SW480 (cell line): ENCODE data around the gene PSMB11.

Experiments
- DNase-seq: peaks from one replicate; pipeline ENCODE4 v3.0.0-alpha.2; 2016; ENCODE audit warnings: low spot score

PSMB11 gene

DNA sequence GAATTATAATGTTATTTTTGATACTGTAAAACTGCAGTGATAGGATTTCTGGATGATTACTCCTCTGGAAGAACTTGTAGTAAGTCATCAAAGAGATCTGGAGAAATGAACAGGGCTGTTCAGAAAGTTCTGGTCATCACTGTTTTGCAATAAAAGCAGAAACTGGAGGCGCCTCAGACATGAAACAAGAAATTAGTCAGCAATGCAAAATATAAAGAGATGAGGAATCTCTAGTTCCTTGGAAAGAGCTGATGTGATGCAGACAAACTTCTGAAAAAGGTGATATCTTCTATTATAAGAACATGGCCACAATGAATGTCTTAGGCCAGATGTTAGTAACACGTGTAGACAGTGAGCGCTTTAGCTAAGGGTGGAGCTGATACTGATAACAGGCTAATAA is 43.4 kb downstream of the PSMB11 start:
- no peak for DNase-seq

- DNase-seq = no peak
Observed at GRCh38 chr14:23086565-23086964, 44.6 kb downstream of the PSMB11 start.

DNA sequence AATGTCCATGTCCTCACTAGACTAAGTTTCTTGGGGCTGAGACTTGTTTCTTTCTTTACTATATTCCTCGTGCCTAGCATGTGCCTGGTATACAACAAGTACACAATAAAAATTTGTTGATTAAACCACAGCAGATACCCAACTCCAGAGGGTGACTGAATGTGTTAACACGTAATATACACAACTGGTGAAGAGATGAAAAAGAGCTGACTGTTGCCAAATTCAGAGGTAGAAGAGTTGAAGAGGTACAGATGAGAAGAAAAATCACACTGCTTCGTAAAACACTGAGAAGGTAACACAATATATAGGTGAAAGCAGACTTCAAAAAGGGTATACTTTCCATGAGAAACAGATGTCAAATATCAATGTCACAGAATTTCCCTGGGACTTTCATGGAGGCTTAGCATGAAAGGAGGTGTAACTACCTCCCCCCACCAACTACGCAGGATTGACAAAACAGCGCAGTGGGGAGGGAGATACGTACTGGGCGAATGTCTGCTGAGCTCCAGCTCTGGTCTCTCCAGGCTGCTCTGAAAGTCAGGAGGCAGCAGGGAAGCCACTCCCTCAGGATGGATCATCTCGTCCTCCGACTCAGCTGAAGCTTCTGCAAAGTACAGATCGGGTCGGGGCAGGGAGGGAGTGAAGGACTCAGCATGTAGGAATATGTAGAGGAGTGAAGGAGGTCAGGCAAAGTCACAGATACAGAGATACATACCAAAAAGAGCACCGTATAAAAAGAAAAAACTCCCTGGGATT is 47.7 kb downstream of the PSMB11 start:
- no peak for DNase-seq

- DNase-seq = no peak
Observed at GRCh38 chr14:23090254-23090636, 48.2 kb downstream of the PSMB11 start.

DNA sequence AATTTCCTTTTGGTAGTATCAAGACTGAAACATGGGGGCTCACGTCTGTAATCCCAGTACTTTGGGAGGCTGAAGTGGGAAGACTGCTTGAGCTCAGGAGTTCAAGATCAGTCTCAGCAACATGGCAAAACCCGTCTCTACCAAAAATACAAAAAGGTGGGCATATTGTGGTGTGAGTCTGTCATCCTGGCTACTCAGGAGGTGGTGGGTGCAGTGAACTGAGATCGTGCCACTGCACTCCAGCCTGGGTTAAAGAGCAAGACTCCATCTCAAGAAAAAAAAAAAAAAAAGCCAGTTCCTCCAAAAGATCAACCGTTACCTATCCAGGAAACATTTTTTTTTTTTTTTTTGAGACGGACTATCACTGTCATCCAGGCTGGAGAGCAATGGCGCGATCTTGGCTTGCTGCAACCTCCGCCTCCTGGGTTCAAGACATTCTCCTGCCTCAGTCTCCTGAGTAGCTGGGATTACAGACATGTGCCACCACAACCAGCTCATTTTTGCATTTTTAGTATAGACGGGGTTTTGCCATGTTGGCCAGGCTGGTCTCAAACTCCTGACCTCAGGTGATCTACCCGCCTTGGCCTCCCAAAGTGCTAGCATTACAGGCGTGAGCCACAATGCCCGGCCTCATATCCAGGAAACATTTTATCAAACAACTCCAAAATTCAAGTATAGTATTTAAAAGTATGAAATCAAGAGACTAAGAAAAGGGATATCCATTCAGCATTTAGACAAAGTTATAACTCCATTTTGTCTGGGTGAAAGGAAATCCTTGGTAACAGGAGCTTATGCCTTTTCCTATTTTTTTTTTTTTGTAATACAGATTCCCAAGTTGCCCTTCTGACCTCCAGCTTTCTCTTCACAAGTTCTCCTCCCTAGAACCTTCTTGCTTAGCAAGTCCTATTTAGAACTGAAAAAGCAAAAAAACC is 49.5 kb downstream of the PSMB11 start:
- DNase-seq = no peak

GRCh38 chr14:23093104-23093503 is 51.1 kb downstream of the PSMB11 start:
- DNase-seq = no peak

DNA sequence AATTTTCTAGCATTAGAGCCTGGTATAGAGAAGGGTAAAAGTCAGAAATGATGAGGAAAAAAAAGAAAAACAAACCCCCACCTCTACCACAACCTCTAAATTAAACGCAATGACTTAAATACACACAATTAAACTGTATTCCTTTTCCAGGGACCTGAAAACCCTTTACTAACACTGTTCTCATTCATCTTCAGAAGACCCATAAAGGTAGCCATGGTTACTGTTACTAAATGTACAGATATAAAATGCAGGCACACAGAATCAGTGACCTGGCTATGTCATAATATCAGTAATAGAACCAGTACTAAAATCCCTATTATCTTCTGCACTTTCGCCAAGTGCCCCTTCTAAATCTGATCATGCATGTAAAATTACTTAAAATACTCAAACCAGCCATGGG is 51.5 kb downstream of the PSMB11 start:
- DNase-seq = no peak
